NB4 (cell line): ENCODE measurements around the gene GAB2.

Experiments
- MAX ChIP-seq: IDR thresholded peaks from 2 replicates; pipeline ENCODE4 v1.6.1; 2011; ENCODE audit warnings: low read depth, low read length
- MYC ChIP-seq: IDR thresholded peaks from 2 replicates; pipeline ENCODE4 v1.6.1; 2011; ENCODE audit warnings: low read depth, low read length
- POLR2A ChIP-seq: IDR thresholded peaks from 2 replicates; pipeline ENCODE4 v1.6.1; 2011; ENCODE audit warnings: mild to moderate bottlenecking; ENCODE audit not compliant: insufficient read length; ENCODE audit errors: extremely low read depth
- TF ChIP-seq, protein P1 (sequence below): IDR thresholded peaks from one replicate; pipeline ENCODE4 v1.5.1; 2012; ENCODE audit warnings: low read depth, low read length

- TF ChIP-seq POLR2A (no peak), MYC (no peak), MAX (no peak)
- TF ChIP-seq, protein P1, sequence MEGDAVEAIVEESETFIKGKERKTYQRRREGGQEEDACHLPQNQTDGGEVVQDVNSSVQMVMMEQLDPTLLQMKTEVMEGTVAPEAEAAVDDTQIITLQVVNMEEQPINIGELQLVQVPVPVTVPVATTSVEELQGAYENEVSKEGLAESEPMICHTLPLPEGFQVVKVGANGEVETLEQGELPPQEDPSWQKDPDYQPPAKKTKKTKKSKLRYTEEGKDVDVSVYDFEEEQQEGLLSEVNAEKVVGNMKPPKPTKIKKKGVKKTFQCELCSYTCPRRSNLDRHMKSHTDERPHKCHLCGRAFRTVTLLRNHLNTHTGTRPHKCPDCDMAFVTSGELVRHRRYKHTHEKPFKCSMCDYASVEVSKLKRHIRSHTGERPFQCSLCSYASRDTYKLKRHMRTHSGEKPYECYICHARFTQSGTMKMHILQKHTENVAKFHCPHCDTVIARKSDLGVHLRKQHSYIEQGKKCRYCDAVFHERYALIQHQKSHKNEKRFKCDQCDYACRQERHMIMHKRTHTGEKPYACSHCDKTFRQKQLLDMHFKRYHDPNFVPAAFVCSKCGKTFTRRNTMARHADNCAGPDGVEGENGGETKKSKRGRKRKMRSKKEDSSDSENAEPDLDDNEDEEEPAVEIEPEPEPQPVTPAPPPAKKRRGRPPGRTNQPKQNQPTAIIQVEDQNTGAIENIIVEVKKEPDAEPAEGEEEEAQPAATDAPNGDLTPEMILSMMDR = no peak
Measured at GRCh38 chr11:78318321-78319114, 99.1 kb downstream of the GAB2 start.
